GM23338 (cell line): Measurements from ENCODE around the gene SMURF2.

ENCODE experiments used
- EZH2 ChIP-seq: fragments of 200-600 bp; sonication (generic); IDR thresholded peaks from one replicate; pipeline ENCODE4 v1.8.0; 2017; ENCODE audit warnings: antibody characterized with exemption, mild to moderate bottlenecking, low read depth; ENCODE audit not compliant: unreplicated experiment
- EZH2phosphoT487 ChIP-seq: fragments of 200-600 bp; sonication (generic); IDR thresholded peaks from one replicate; pipeline ENCODE4 v1.8.1; 2018; ENCODE audit warnings: antibody characterized with exemption; ENCODE audit not compliant: unreplicated experiment
- POLR2AphosphoS5 ChIP-seq: IDR thresholded peaks from 2 replicates; pipeline ENCODE4 v1.6.1; 2016; ENCODE audit warnings: antibody characterized with exemption, low read depth
- TF ChIP-seq, protein P1 (sequence below): IDR thresholded peaks from one replicate; pipeline ENCODE4 v1.6.1; 2018; ENCODE audit warnings: antibody characterized with exemption; ENCODE audit not compliant: unreplicated experiment
- TF ChIP-seq, protein P2 (sequence below), 2 experiments: fragments of 200-600 bp in 1 of 2; sonication (generic) in 1 of 2; conservative IDR thresholded peaks; 2 replicates each; pipeline versions ENCODE4 v1.5.1 to v1.6.1; 2016 to 2017; ENCODE audit warnings: antibody characterized with exemption in 2 of 2, low read depth in 2 of 2, mild to moderate bottlenecking in 2 of 2, moderate library complexity in 1 of 2

DNA sequence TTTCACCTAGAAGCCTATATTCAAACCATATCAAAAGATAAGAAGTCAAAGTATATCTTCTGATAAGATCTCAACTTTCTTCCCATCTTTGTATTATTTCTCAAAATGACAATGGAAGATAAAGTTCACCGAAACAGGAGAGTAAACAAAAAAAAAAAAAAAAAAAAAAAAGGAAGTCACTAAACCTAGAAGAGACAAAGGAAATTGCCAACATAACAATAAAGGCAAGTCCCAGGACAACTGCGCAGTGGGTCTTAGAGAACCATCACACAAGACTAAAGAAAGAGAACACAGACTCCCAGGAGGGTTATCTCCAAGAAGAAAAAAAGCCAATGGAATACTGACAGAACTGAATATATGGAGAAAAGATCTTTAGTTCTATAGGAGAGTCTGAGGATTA is 65.7 kb downstream of the SMURF2 start:
- TF ChIP-seq, protein P1, sequence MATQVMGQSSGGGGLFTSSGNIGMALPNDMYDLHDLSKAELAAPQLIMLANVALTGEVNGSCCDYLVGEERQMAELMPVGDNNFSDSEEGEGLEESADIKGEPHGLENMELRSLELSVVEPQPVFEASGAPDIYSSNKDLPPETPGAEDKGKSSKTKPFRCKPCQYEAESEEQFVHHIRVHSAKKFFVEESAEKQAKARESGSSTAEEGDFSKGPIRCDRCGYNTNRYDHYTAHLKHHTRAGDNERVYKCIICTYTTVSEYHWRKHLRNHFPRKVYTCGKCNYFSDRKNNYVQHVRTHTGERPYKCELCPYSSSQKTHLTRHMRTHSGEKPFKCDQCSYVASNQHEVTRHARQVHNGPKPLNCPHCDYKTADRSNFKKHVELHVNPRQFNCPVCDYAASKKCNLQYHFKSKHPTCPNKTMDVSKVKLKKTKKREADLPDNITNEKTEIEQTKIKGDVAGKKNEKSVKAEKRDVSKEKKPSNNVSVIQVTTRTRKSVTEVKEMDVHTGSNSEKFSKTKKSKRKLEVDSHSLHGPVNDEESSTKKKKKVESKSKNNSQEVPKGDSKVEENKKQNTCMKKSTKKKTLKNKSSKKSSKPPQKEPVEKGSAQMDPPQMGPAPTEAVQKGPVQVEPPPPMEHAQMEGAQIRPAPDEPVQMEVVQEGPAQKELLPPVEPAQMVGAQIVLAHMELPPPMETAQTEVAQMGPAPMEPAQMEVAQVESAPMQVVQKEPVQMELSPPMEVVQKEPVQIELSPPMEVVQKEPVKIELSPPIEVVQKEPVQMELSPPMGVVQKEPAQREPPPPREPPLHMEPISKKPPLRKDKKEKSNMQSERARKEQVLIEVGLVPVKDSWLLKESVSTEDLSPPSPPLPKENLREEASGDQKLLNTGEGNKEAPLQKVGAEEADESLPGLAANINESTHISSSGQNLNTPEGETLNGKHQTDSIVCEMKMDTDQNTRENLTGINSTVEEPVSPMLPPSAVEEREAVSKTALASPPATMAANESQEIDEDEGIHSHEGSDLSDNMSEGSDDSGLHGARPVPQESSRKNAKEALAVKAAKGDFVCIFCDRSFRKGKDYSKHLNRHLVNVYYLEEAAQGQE = no peak
- TF ChIP-seq, protein P2, sequence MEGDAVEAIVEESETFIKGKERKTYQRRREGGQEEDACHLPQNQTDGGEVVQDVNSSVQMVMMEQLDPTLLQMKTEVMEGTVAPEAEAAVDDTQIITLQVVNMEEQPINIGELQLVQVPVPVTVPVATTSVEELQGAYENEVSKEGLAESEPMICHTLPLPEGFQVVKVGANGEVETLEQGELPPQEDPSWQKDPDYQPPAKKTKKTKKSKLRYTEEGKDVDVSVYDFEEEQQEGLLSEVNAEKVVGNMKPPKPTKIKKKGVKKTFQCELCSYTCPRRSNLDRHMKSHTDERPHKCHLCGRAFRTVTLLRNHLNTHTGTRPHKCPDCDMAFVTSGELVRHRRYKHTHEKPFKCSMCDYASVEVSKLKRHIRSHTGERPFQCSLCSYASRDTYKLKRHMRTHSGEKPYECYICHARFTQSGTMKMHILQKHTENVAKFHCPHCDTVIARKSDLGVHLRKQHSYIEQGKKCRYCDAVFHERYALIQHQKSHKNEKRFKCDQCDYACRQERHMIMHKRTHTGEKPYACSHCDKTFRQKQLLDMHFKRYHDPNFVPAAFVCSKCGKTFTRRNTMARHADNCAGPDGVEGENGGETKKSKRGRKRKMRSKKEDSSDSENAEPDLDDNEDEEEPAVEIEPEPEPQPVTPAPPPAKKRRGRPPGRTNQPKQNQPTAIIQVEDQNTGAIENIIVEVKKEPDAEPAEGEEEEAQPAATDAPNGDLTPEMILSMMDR (conservative IDR thresholded peaks at IDR 0.05; ENCODE audit: low read depth in 2 of 2) = no peak
- TF ChIP-seq POLR2AphosphoS5 (no peak), EZH2phosphoT487 (no peak), EZH2 (no peak)
